NCI-H2196 (cell line): ENCODE data around the gene PRDM16.

Source experiments
- DNase-seq: peaks from one replicate; lab custom pipeline; 2025; ENCODE audit not compliant: unreplicated experiment; lab: John Stamatoyannopoulos, UW

Gene PRDM16

GRCh38 chr1:3053366-3053980, 15.5 kb upstream of the PRDM16 start:
- no peak for DNase-seq

GRCh38 chr1:3053986-3054385, 15.0 kb upstream of the PRDM16 start:
- DNase-seq = no peak

GRCh38 chr1:3054474-3054873, 14.5 kb upstream of the PRDM16 start:
- DNase-seq = no peak

GRCh38 chr1:3055051-3055450, 14.0 kb upstream of the PRDM16 start:
- DNase-seq = no peak

- no peak for DNase-seq
These were observed 12.4 kb upstream of the PRDM16 start for GRCh38 chr1:3056641-3057040.

GRCh38 chr1:3058263-3059030, 10.6 kb upstream of the PRDM16 start:
- no peak for DNase-seq

- DNase-seq = no peak
These were observed 8.9 kb upstream of the PRDM16 start for GRCh38 chr1:3060127-3060526.

GRCh38 chr1:3060601-3061551, 8.1 kb upstream of the PRDM16 start:
- DNase-seq = peak; percentile 27

- no peak for DNase-seq
These were observed 7.4 kb upstream of the PRDM16 start for GRCh38 chr1:3061566-3061965.

GRCh38 chr1:3061981-3062615, 6.9 kb upstream of the PRDM16 start:
- DNase-seq = no peak

GRCh38 chr1:3062616-3063378, 6.2 kb upstream of the PRDM16 start:
- no peak for DNase-seq

- DNase-seq = no peak
These were observed 5.4 kb upstream of the PRDM16 start for GRCh38 chr1:3063379-3064295.

GRCh38 chr1:3064296-3064850, 4.6 kb upstream of the PRDM16 start:
- DNase-seq = no peak

GRCh38 chr1:3064901-3065300, 4.1 kb upstream of the PRDM16 start:
- no peak for DNase-seq

GRCh38 chr1:3065396-3065795, 3.6 kb upstream of the PRDM16 start:
- DNase-seq = no peak

GRCh38 chr1:3065797-3066196, 3.2 kb upstream of the PRDM16 start:
- DNase-seq = no peak

GRCh38 chr1:3066250-3066711, 2.7 kb upstream of the PRDM16 start:
- DNase-seq = no peak

GRCh38 chr1:3066826-3067225, 2.2 kb upstream of the PRDM16 start:
- no peak for DNase-seq

GRCh38 chr1:3067301-3067670, 1.7 kb upstream of the PRDM16 start:
- no peak for DNase-seq
